GM12872 (cell line): ENCODE data around the gene SRBD1.

Experiments
- TF ChIP-seq, protein P1 (sequence below): IDR thresholded peaks from 3 replicates; pipeline ENCODE4 v1.5.1; 2011; ENCODE audit warnings: low read depth, mild to moderate bottlenecking, low read length, moderate library complexity; ENCODE audit not compliant: insufficient read depth

Gene SRBD1

GRCh38 chr2:45542013-45542412 lies 69.1 kb downstream of the SRBD1 start:
- TF ChIP-seq, protein P1, sequence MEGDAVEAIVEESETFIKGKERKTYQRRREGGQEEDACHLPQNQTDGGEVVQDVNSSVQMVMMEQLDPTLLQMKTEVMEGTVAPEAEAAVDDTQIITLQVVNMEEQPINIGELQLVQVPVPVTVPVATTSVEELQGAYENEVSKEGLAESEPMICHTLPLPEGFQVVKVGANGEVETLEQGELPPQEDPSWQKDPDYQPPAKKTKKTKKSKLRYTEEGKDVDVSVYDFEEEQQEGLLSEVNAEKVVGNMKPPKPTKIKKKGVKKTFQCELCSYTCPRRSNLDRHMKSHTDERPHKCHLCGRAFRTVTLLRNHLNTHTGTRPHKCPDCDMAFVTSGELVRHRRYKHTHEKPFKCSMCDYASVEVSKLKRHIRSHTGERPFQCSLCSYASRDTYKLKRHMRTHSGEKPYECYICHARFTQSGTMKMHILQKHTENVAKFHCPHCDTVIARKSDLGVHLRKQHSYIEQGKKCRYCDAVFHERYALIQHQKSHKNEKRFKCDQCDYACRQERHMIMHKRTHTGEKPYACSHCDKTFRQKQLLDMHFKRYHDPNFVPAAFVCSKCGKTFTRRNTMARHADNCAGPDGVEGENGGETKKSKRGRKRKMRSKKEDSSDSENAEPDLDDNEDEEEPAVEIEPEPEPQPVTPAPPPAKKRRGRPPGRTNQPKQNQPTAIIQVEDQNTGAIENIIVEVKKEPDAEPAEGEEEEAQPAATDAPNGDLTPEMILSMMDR: no peak

DNA sequence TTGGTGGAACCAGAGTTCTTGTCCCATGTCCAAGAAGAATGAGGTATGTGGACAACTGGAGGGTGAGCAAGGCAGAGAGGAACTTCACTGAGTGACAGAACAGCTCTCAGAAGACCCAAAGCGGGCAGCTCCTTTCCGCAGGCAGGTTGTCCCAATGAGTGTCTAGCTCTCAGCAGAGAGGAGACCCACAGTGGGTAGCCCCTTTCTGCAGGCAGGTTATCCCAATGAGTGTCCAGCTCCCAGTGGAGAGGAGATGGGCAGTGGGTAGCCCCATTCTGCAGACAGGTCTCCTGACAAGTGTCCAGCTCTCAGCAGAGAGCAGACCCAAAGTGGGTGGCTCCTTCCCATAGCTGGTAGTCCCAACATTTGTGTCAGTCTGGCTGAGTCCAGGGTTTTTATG lies 69.6 kb downstream of the SRBD1 start:
- TF ChIP-seq, protein P1: no peak

GRCh38 chr2:45540942-45541341 lies 70.1 kb downstream of the SRBD1 start:
- TF ChIP-seq, protein P1: no peak

DNA sequence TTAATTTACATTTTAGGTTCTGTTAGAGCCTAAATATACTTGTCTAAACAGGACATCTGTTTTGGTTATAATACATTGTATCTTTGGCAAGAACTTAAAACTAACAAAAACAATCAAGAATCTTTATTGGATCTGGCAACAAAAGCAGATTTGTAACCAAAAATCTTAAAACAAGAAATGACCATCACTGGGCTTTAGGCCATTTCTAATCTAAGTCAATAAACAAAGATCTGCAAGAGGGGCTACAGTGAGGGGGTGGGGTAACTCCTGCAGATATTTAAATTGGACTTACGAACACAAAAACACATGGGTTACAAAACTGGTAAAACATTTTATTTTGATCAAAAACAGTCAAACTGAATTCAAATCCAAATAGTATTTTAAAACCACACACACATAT lies 77.3 kb downstream of the SRBD1 start:
- TF ChIP-seq, protein P1: no peak

DNA sequence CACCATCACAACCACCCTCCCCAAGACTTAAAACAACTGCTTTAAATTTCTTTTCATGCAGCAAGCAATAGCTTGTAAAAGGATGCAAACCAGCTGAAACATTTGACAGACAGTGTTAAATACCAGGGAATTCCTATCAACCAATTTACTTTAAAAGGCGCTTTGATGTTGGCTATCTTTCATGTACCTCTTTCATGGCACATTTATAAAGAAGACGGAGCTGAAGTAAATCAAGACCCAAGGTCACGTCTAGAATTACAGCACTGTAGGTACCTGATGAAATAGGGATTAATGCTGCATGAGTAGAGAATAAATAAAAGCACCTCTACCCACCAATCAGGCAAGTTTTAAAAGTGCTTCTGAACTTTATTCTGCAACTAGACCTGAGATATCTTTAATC lies 78.9 kb downstream of the SRBD1 start:
- TF ChIP-seq, protein P1: no peak

GRCh38 chr2:45524016-45524415 lies 87.1 kb downstream of the SRBD1 start:
- TF ChIP-seq, protein P1: no peak

GRCh38 chr2:45518546-45518945 lies 92.5 kb downstream of the SRBD1 start:
- TF ChIP-seq, protein P1: no peak
